T-helper 1 cell (primary cell): ENCODE data around the gene GRIK1.

Experiments used
- DNase-seq, 5 donors: peaks; one replicate each; pipeline ENCODE4 v3.0.0-alpha.2; 2012 to 2020

Gene GRIK1

DNA sequence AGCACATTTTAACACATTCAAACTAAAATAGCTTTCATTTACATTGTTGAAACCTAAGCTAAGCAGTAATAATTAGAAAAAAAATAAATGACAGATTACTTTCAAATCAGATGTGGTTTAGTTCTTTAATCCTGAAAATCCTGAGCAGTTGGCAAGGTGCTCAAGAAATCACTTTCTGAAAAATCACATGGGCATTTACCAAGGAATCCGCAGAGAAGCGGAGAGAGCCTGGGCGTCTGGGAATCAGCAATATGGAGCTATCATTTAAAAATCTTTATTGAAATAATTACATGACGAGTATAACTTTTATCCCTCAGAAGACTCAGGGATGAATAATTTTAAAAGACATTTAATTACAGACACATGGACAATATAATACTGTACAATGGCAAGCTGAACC, 30.2 kb downstream of the GRIK1 start:
- no peak for DNase-seq

DNA sequence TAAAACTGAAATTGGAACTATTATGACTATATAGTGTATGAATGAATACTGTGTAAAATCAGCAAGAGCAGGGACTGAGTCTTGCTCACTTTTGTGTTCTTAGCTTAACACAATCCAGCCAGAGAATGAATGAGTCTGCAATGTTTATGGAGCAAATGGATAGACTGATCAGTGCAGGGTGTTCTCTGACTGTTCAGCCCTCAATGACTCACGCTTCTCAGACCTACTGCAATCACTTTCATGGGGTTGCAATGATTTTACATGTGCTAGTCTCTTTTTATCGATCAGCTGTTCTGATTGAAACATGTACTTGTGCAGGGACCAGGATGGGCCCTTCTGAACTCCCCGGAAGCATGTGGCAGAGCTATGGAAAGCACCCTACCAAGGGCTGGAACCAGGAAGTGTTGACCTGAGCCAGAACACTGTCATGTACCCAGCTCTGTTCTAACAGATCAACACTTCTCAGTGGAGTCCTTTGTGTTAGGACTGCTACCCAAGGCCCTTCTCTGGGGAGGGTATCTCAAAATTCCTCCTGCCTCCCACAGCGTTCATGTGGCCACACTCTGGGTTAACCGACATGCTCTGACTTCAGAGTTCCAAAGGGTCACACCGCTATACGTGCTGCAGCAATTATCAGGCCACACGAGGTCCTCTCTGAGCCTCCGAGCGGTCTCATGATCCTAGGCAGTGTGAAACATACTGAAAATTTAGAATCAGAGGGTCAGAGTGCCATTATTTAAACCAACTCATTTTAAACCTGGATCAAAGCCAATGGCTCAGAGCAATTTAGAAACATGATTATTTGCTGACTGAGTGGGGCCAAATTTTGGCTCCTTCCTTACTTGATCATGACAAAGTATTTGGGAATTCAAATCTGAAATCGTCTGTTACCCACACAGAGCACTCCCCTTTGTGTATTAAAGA, 35.2 kb downstream of the GRIK1 start:
- DNase-seq: no peak

- DNase-seq: no peak
Measured at GRCh38 chr21:29896884-29897283, 42.9 kb downstream of the GRIK1 start.

GRCh38 chr21:29893687-29894086, 46.1 kb downstream of the GRIK1 start:
- DNase-seq: no peak

GRCh38 chr21:29892379-29892778, 47.4 kb downstream of the GRIK1 start:
- no peak for DNase-seq

GRCh38 chr21:29888437-29888836, 51.4 kb downstream of the GRIK1 start:
- no peak for DNase-seq

- no peak for DNase-seq
Measured at GRCh38 chr21:29887313-29888009, 52.3 kb downstream of the GRIK1 start.

- no peak for DNase-seq
Measured at GRCh38 chr21:29885491-29885890, 54.3 kb downstream of the GRIK1 start.

GRCh38 chr21:29875873-29876272, 63.9 kb downstream of the GRIK1 start:
- DNase-seq: no peak

- DNase-seq: no peak
Measured at GRCh38 chr21:29875036-29875716, 64.6 kb downstream of the GRIK1 start.

- no peak for DNase-seq
Measured at GRCh38 chr21:29873908-29874307, 65.9 kb downstream of the GRIK1 start.

DNA sequence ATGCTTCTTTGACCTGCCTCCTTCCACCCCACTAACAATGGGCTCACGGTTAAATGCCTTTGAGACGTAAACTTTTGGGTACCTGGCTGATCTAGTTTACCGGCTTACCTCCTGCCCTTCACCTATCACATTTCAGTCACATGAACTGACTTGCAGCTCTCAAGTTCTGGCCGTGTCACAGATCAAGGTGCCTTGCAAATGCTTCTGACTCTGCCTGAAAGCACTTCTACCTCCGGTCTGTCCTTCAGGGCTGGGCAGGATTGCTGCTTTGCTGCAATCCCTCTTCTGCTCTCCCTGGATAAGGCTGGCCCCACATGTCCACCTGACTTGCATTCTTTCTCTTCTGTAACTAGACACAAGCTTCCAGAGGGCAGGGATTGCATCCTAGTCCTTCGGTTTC, 69.0 kb downstream of the GRIK1 start:
- no peak for DNase-seq

GRCh38 chr21:29867796-29868195, 72.0 kb downstream of the GRIK1 start:
- no peak for DNase-seq

- no peak for DNase-seq
Measured at GRCh38 chr21:29860346-29860745, 79.5 kb downstream of the GRIK1 start.

- DNase-seq: no peak
Measured at GRCh38 chr21:29857150-29857549, 82.6 kb downstream of the GRIK1 start.

DNA sequence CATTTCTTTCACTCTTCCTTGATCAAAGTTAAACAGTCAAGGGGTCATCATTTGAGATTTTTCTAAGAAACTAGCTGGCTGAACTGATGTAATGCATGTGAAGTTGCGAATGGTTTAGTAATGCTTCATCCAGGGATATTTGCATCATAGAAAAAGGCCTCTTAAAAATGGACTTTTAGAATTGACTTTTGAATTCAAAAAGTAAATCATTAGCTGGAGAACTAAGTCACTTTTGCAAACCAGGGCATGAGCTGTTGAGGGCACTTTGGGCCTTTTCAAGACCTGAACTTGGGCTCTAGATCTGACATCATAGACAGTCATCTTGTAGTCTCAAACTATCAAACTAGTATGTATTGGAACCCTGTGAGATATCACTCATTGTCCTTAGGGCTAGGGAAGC, 85.0 kb downstream of the GRIK1 start:
- no peak for DNase-seq

- no peak for DNase-seq
Measured at GRCh38 chr21:29851611-29852010, 88.2 kb downstream of the GRIK1 start.

GRCh38 chr21:29849735-29850176, 90.0 kb downstream of the GRIK1 start:
- peak in 3 of 5 donors; percentile 4 to 47 (median 11) for DNase-seq

GRCh38 chr21:29843804-29844203, 96.0 kb downstream of the GRIK1 start:
- no peak for DNase-seq

- no peak for DNase-seq
Measured at GRCh38 chr21:29834617-29835016, 105.2 kb downstream of the GRIK1 start.

GRCh38 chr21:29832217-29832616, 107.6 kb downstream of the GRIK1 start:
- no peak for DNase-seq

DNA sequence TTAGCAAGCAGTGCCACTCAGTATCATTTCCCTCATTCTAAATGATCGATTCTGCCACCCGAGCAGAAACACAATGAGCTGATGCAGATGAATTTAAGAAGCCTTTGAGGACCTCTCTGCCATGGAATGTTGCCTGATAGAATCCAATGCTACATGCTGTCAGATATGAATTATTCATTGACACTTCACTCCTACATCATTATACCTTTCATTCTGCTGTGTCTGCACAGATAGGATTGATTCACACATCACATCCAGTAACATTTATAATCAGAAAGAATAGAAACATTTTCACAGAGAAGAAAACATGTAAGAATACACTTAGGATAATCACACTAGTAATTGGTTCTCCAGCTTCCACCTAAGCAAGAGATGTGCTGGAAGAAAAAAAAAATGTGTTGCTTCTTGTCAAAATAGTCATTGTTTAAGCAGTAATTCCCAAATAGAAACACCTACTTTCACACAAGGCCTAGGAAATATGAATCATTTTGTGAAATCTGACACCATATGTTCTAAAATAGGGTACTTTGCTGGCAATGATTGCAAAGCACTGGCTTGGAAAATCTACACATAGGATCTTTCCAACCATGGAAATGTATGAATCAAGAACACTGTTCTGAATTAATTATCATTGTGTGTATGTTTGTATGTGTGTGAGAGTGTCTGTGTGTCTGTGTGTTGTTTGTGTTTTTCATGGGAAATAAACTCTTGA, 110.1 kb downstream of the GRIK1 start:
- no peak for DNase-seq

DNA sequence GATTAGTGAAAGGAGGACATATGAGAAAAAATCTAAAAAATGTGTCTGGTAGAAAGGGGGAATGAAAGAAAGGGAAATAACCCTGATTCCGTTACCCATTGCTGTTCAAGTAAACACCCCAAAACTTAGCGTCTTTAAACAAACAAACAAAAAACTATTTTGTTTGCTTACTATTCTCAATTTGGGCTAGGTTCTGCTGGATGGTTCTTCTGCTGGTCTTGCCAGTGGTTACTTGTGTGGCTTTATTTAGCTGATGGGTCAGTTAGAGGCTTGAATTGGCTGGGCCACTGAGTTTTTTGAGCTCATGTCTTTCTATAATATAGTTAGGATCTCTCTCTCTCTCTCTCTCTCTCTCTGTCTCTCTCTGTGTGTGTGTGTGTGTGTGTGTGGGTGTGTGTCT, 112.1 kb downstream of the GRIK1 start:
- no peak for DNase-seq
